DND-41 (cell line): Measurements from ENCODE around the gene MYCBP.

Experiments
- ATAC-seq: fragments of 200-7000 bp; cut with Tn5 transposase; 3 replicates; pipeline ENCODE4 v1.9.1; 2021; ENCODE audit warnings: low read depth; ENCODE audit not compliant: insufficient read depth
- DNase-seq: peaks from one replicate; pipeline ENCODE4 v3.0.0-alpha.2; 2020
- H2AFZ ChIP-seq: 2 replicates; pipeline ENCODE4 v1.6.0; 2012; ENCODE audit warnings: low read depth, low read length
- H3K27ac ChIP-seq: 2 replicates; pipeline ENCODE4 v1.5.1; 2012; ENCODE audit warnings: low read length, inconsistent platforms
- H3K27me3 ChIP-seq: fragments of 200-600 bp; sonication (generic); 2 replicates; pipeline ENCODE4 v1.6.0; 2012; ENCODE audit warnings: low read length, mild to moderate bottlenecking, inconsistent platforms; ENCODE audit not compliant: insufficient read depth, poor library complexity
- H3K36me3 ChIP-seq: 2 replicates; pipeline ENCODE4 v1.5.1; 2012; ENCODE audit warnings: low read length, inconsistent platforms; ENCODE audit not compliant: insufficient read depth
- H3K4me1 ChIP-seq: 2 replicates; pipeline ENCODE4 v1.5.1; 2012; ENCODE audit warnings: mild to moderate bottlenecking, low read length; ENCODE audit not compliant: insufficient read depth
- H3K4me2 ChIP-seq: 2 replicates; pipeline ENCODE4 v1.6.0; 2012; ENCODE audit warnings: mild to moderate bottlenecking, moderate library complexity, low read length, inconsistent platforms; ENCODE audit not compliant: insufficient read depth
- H3K4me3 ChIP-seq, 2 experiments: fragments of 200-600 bp in 1 of 2; shearing (Covaris generic) in 1 of 2; 2 replicates each; pipeline ENCODE4 v1.5.1; 2012 to 2016; ENCODE audit warnings: inconsistent platforms in 2 of 2, low read length in 2 of 2, mild to moderate bottlenecking in 2 of 2, low read depth in 1 of 2, moderate library complexity in 1 of 2
- H3K79me2 ChIP-seq: 2 replicates; pipeline ENCODE4 v1.6.0; 2012; ENCODE audit warnings: low read length, inconsistent platforms; ENCODE audit not compliant: insufficient read depth
- H3K9ac ChIP-seq: 2 replicates; pipeline ENCODE4 v1.6.0; 2012; ENCODE audit warnings: low read depth, mild to moderate bottlenecking, inconsistent platforms, low read length, moderate library complexity
- H3K9me3 ChIP-seq: 2 replicates; pipeline ENCODE4 v1.5.1; 2012; ENCODE audit warnings: low read length, moderate library complexity, mild to moderate bottlenecking, inconsistent platforms; ENCODE audit not compliant: insufficient read depth, severe bottlenecking
- H4K20me1 ChIP-seq: 2 replicates; pipeline ENCODE4 v1.6.0; 2012; ENCODE audit warnings: low read length; ENCODE audit not compliant: insufficient read depth
- EZH2 ChIP-seq: IDR thresholded peaks from 3 replicates; pipeline ENCODE4 v1.6.1; 2012; ENCODE audit warnings: borderline replicate concordance, low read depth, mild to moderate bottlenecking, moderate library complexity, low read length, inconsistent platforms; ENCODE audit not compliant: severe bottlenecking
- TF ChIP-seq, protein P1 (sequence below): IDR thresholded peaks from 2 replicates; pipeline ENCODE4 v1.5.1; 2012; ENCODE audit warnings: borderline replicate concordance, low read length, moderate library complexity, mild to moderate bottlenecking; ENCODE audit not compliant: poor library complexity, severe bottlenecking; ENCODE audit errors: extremely low read depth

MYCBP gene

GRCh38 chr1:38873027-38873969 lies at the start of gene MYCBP:
Gene MYCBP, minus strand, starts transcription at chr1:38873348. Its CDS starts 43 bp downstream, at chr1:38873305.
- DNase-seq (peak; percentile 97), ATAC-seq (peak; percentile 98)
- H3K9me3 ChIP-seq, result no peaks in the 10 kb centered on the region
- H3K4me1 ChIP-seq, result peaks cover 28% of the 10 kb centered on the region
- peak within 1 kb of the TSS; percentile 76 for H3K9ac ChIP-seq
- H4K20me1 ChIP-seq, result no peaks in the 10 kb centered on the region
- no peaks in the 10 kb centered on the region for H3K27me3 ChIP-seq
- peak within 1 kb of the TSS; percentile 89 for H3K4me2 ChIP-seq
- no peak for TF ChIP-seq EZH2
- TF ChIP-seq, protein P1, sequence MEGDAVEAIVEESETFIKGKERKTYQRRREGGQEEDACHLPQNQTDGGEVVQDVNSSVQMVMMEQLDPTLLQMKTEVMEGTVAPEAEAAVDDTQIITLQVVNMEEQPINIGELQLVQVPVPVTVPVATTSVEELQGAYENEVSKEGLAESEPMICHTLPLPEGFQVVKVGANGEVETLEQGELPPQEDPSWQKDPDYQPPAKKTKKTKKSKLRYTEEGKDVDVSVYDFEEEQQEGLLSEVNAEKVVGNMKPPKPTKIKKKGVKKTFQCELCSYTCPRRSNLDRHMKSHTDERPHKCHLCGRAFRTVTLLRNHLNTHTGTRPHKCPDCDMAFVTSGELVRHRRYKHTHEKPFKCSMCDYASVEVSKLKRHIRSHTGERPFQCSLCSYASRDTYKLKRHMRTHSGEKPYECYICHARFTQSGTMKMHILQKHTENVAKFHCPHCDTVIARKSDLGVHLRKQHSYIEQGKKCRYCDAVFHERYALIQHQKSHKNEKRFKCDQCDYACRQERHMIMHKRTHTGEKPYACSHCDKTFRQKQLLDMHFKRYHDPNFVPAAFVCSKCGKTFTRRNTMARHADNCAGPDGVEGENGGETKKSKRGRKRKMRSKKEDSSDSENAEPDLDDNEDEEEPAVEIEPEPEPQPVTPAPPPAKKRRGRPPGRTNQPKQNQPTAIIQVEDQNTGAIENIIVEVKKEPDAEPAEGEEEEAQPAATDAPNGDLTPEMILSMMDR, result no peak
- peak within 1 kb of the TSS; percentile 100 for H2AFZ ChIP-seq
- peaks cover 4% of the 10 kb centered on the region; the same call in 1 of the 2 replicates for H3K36me3 ChIP-seq
- peaks cover 37% of the 10 kb centered on the region for H3K79me2 ChIP-seq
- H3K27ac ChIP-seq, result peak within 1 kb of the TSS; percentile 80
- peak within 1 kb of the TSS; percentile 85 to 96 for H3K4me3 ChIP-seq

- Histone ChIP-seq H3K9me3 (no peaks in the 10 kb centered on the region), H3K4me3 (no peak overlapping the region), H3K4me2 (no peak overlapping the region), H2AFZ (no peak overlapping the region), H3K27me3 (no peaks in the 10 kb centered on the region), H3K27ac (no peak overlapping the region), H3K79me2 (no peaks in the 10 kb centered on the region), H4K20me1 (no peaks in the 10 kb centered on the region), H3K4me1 (no peaks in the 10 kb centered on the region), H3K9ac (no peak overlapping the region), H3K36me3 (no peaks in the 10 kb centered on the region)
- DNase-seq (no peak), ATAC-seq (no peak)
- TF ChIP-seq, protein P1, result no peak
- TF ChIP-seq EZH2, result no peak
Observed at GRCh38 chr1:38919130-38919529, 46.0 kb upstream of the MYCBP start.

DNA sequence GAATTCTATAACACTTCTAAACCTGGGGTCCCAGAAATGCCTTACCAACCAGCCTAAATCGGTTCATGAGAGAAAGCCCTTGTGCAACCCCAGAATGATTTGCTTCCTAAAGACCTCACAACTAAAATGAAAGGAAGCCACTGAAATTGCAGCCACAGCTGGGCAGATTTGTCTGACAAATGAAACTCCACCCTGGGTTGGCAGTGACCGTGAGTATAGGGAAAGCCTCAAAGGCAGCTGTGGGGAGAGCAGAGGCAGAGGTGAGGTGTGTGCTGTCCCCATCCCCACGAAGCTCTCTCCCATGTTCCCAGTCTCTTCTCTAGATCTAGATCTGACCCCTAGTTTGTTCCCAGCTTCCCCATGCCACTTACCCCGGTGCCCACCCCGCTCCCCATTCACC lies 45.4 kb upstream of the MYCBP start:
- no peak for DNase-seq
- Histone ChIP-seq H3K79me2 (no peaks in the 10 kb centered on the region), H3K4me3 (no peak overlapping the region), H3K9ac (no peak overlapping the region), H4K20me1 (no peaks in the 10 kb centered on the region), H3K36me3 (no peaks in the 10 kb centered on the region), H3K27ac (no peak overlapping the region), H3K4me2 (no peak overlapping the region), H3K4me1 (no peaks in the 10 kb centered on the region), H2AFZ (no peak overlapping the region), H3K9me3 (no peaks in the 10 kb centered on the region), H3K27me3 (no peaks in the 10 kb centered on the region)
- no peak for ATAC-seq
- TF ChIP-seq, protein P1, result no peak
- no peak for TF ChIP-seq EZH2
